ENCODE data around the gene C20orf96.
A peak's percentile ranks its signal among the peaks of the same experiment; 100 is the strongest.

C20orf96 gene

GRCh38 chr20:329851-330232 is 39.3 kb upstream of the C20orf96 start:
- Histone ChIP-seq H3K27me3 (ENCODE audit: insufficient read depth, low read length) (no peaks in the 10 kb centered on the region), H4K91ac (ENCODE audit: low read depth, low read length) (no peak overlapping the region), H2BK120ac (ENCODE audit: insufficient read depth, low read length, poor library complexity) (no peak overlapping the region), H2AFZ (ENCODE audit: insufficient read depth, low read length, poor library complexity) (no peak overlapping the region), H3K79me2 (ENCODE audit: control insufficient read depth, insufficient read depth, low read length, poor library complexity) (peaks cover 10% of the 10 kb centered on the region), H3K4me2 (ENCODE audit: low read length) (no peak overlapping the region), H3K27ac (ENCODE audit: low read depth, low read length) (no peak overlapping the region), H3K9ac (ENCODE audit: low read length) (no peak overlapping the region), H4K8ac (ENCODE audit: low read depth, low read length) (no peak overlapping the region), H4K12ac (ENCODE audit: low read depth, low read length) (no peak overlapping the region), H2BK12ac (ENCODE audit: low read length) (no peak overlapping the region), H3K18ac (ENCODE audit: low read length) (no peak overlapping the region), H3K79me1 (ENCODE audit: low read length) (peaks cover 17% of the 10 kb centered on the region), H2AK5ac (ENCODE audit: low read length) (no peak overlapping the region), H3K36me3 (ENCODE audit: control insufficient read depth in 1 of 2, insufficient read depth in 2 of 2, low read length in 2 of 2) (peaks cover 0 to 2% of the 10 kb centered on the region in 2 experiments), H2BK5ac (ENCODE audit: low read depth, low read length, poor library complexity) (no peak overlapping the region), H3K14ac (ENCODE audit: low read length) (no peak overlapping the region), H3K23ac (ENCODE audit: low read length) (no peak overlapping the region), H3K4me3 (ENCODE audit: low read depth, low read length) (no peak overlapping the region), H3K9me3 (ENCODE audit: insufficient read depth, low read depth, low read length) (no peaks in the 10 kb centered on the region), H3K4ac (ENCODE audit: low read depth, low read length) (no peak overlapping the region), H3K4me1 (ENCODE audit: control insufficient read depth in 1 of 2, insufficient read depth in 2 of 2, low read length in 2 of 2) (peaks cover 0 to 4% of the 10 kb centered on the region in 2 experiments)
- no peak for DNase-seq
- WGBS (ENCODE audit: extremely low coverage, insufficient coverage, insufficient read length), result no CpG with 5 or more reads among the region's 4 CpGs

- no peak overlapping the region for H3K27ac ChIP-seq (ENCODE audit: low read depth, low read length)
- H3K4ac ChIP-seq (ENCODE audit: low read depth, low read length), result no peak overlapping the region
- H3K4me3 ChIP-seq (ENCODE audit: low read depth, low read length), result no peak overlapping the region
- peaks cover 19% of the 10 kb centered on the region for H3K79me1 ChIP-seq (ENCODE audit: low read length)
- H3K23ac ChIP-seq (ENCODE audit: low read length), result no peak overlapping the region
- no peaks in the 10 kb centered on the region for H3K27me3 ChIP-seq (ENCODE audit: insufficient read depth, low read length)
- no peak for DNase-seq
- H4K12ac ChIP-seq (ENCODE audit: low read depth, low read length), result no peak overlapping the region
- H3K36me3 ChIP-seq (ENCODE audit: control insufficient read depth in 1 of 2, insufficient read depth in 2 of 2, low read length in 2 of 2), result peaks cover 0 to 2% of the 10 kb centered on the region in 2 experiments
- peaks cover 10% of the 10 kb centered on the region for H3K79me2 ChIP-seq (ENCODE audit: control insufficient read depth, insufficient read depth, low read length, poor library complexity)
- H2AK5ac ChIP-seq (ENCODE audit: low read length), result no peak overlapping the region
- no peak overlapping the region for H3K18ac ChIP-seq (ENCODE audit: low read length)
- H4K8ac ChIP-seq (ENCODE audit: low read depth, low read length), result no peak overlapping the region
- no peak overlapping the region for H2AFZ ChIP-seq (ENCODE audit: insufficient read depth, low read length, poor library complexity)
- H4K91ac ChIP-seq (ENCODE audit: low read depth, low read length), result no peak overlapping the region
- H3K9me3 ChIP-seq (ENCODE audit: insufficient read depth, low read depth, low read length), result no peaks in the 10 kb centered on the region
- peak overlapping the region; percentile 36 for H3K9ac ChIP-seq (ENCODE audit: low read length)
- H2BK12ac ChIP-seq (ENCODE audit: low read length), result no peak overlapping the region
- H3K4me1 ChIP-seq (ENCODE audit: control insufficient read depth in 1 of 2, insufficient read depth in 2 of 2, low read length in 2 of 2), result peaks cover 0 to 6% of the 10 kb centered on the region in 2 experiments
- no peak overlapping the region for H3K4me2 ChIP-seq (ENCODE audit: low read length)
- no CpG with 5 or more reads among the region's 7 CpGs for WGBS (ENCODE audit: extremely low coverage, insufficient coverage, insufficient read length)
- H3K14ac ChIP-seq (ENCODE audit: low read length), result no peak overlapping the region
- no peak overlapping the region for H2BK5ac ChIP-seq (ENCODE audit: low read depth, low read length, poor library complexity)
- H2BK120ac ChIP-seq (ENCODE audit: insufficient read depth, low read length, poor library complexity), result no peak overlapping the region
These were observed 38.6 kb upstream of the C20orf96 start for GRCh38 chr20:328975-329695.

DNA sequence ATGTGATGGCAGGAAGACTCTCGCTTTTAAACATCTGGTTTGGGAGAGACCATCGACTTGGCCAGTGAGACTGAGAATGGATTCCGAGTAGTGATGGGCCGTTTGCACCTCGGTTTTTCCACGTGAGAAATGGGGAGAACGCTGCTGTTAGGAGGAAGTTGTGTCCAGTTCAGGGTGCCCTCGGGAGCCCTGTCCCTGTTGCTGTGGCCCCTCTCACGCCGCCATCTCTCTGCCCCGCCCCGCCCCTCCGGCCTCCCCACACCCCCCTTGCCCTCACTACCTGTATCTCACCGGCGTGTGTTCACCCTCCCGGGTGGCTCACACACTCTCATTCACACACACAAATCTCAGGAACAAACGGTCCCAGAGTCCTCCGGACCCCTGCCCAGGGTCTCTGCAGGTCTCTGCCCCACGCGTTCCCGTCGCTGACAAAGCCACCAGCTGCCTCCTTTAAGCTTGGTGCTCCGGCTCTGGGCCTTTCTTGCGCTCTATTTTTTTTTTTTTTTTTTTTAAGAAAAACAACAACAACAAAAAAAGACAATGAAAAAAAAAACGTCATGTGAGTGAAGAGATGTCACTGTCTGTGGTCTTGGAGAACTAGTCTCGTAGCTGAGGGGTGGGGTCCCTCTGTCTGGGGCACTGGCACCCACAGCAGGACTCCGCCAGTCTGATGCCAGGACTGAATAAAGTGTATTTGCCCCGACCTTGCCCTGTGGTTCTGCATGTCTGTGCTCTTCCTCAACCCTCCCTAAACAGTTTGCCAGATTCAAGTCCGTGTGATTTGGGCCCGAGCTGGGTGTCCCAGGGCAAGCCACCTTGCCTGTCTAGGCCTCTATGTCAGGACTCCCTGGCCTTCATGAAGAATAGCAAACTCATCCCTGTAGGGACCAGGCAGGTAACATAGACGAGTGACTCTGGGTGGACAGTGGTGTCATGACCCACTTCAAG is 37.8 kb upstream of the C20orf96 start:
- peak overlapping the region; percentile 77 for H3K4me3 ChIP-seq (ENCODE audit: low read depth, low read length)
- no peak overlapping the region for H3K23ac ChIP-seq (ENCODE audit: low read length)
- H4K12ac ChIP-seq (ENCODE audit: low read depth, low read length), result no peak overlapping the region
- H4K8ac ChIP-seq (ENCODE audit: low read depth, low read length), result no peak overlapping the region
- no peaks in the 10 kb centered on the region for H3K9me3 ChIP-seq (ENCODE audit: insufficient read depth, low read depth, low read length)
- no peak overlapping the region for H2BK12ac ChIP-seq (ENCODE audit: low read length)
- no peaks in the 10 kb centered on the region for H3K27me3 ChIP-seq (ENCODE audit: insufficient read depth, low read length)
- no peak overlapping the region for H2BK5ac ChIP-seq (ENCODE audit: low read depth, low read length, poor library complexity)
- peak overlapping the region; percentile 36 for H3K9ac ChIP-seq (ENCODE audit: low read length)
- no peak overlapping the region for H2AK5ac ChIP-seq (ENCODE audit: low read length)
- WGBS (ENCODE audit: extremely low coverage, insufficient coverage, insufficient read length), result no CpG with 5 or more reads among the region's 31 CpGs
- H3K27ac ChIP-seq (ENCODE audit: low read depth, low read length), result no peak overlapping the region
- H3K18ac ChIP-seq (ENCODE audit: low read length), result no peak overlapping the region
- H3K36me3 ChIP-seq (ENCODE audit: control insufficient read depth in 1 of 2, insufficient read depth in 2 of 2, low read length in 2 of 2), result peaks cover 0 to 2% of the 10 kb centered on the region in 2 experiments
- peaks cover 19% of the 10 kb centered on the region for H3K79me1 ChIP-seq (ENCODE audit: low read length)
- H4K91ac ChIP-seq (ENCODE audit: low read depth, low read length), result no peak overlapping the region
- H3K14ac ChIP-seq (ENCODE audit: low read length), result no peak overlapping the region
- H3K4ac ChIP-seq (ENCODE audit: low read depth, low read length), result no peak overlapping the region
- peaks cover 0 to 9% of the 10 kb centered on the region in 2 experiments for H3K4me1 ChIP-seq (ENCODE audit: control insufficient read depth in 1 of 2, insufficient read depth in 2 of 2, low read length in 2 of 2)
- DNase-seq, result no peak
- peak overlapping the region; percentile 82 for H3K4me2 ChIP-seq (ENCODE audit: low read length)
- no peak overlapping the region for H2AFZ ChIP-seq (ENCODE audit: insufficient read depth, low read length, poor library complexity)
- H3K79me2 ChIP-seq (ENCODE audit: control insufficient read depth, insufficient read depth, low read length, poor library complexity), result peaks cover 10% of the 10 kb centered on the region
- no peak overlapping the region for H2BK120ac ChIP-seq (ENCODE audit: insufficient read depth, low read length, poor library complexity)

GRCh38 chr20:327186-328026 is 36.9 kb upstream of the C20orf96 start:
- Histone ChIP-seq H3K4me3 (ENCODE audit: low read depth, low read length) (peak overlapping the region; percentile 77), H3K4ac (ENCODE audit: low read depth, low read length) (peak overlapping the region; percentile 9), H3K27ac (ENCODE audit: low read depth, low read length) (no peak overlapping the region), H3K4me2 (ENCODE audit: low read length) (peak overlapping the region; percentile 82), H3K23ac (ENCODE audit: low read length) (no peak overlapping the region), H3K9ac (ENCODE audit: low read length) (peak overlapping the region; percentile 57), H2BK120ac (ENCODE audit: insufficient read depth, low read length, poor library complexity) (peak overlapping the region; percentile 35), H3K14ac (ENCODE audit: low read length) (peak overlapping the region; percentile 54), H2BK5ac (ENCODE audit: low read depth, low read length, poor library complexity) (no peak overlapping the region), H2BK12ac (ENCODE audit: low read length) (peak overlapping the region; percentile 28), H3K27me3 (ENCODE audit: insufficient read depth, low read length) (no peaks in the 10 kb centered on the region), H2AFZ (ENCODE audit: insufficient read depth, low read length, poor library complexity) (no peak overlapping the region), H3K9me3 (ENCODE audit: insufficient read depth, low read depth, low read length) (no peaks in the 10 kb centered on the region), H4K91ac (ENCODE audit: low read depth, low read length) (no peak overlapping the region), H4K8ac (ENCODE audit: low read depth, low read length) (peak overlapping the region; percentile 52), H3K79me1 (ENCODE audit: low read length) (peaks cover 19% of the 10 kb centered on the region), H3K4me1 (ENCODE audit: control insufficient read depth in 1 of 2, insufficient read depth in 2 of 2, low read length in 2 of 2) (peaks cover 0 to 9% of the 10 kb centered on the region in 2 experiments), H4K12ac (ENCODE audit: low read depth, low read length) (no peak overlapping the region), H3K79me2 (ENCODE audit: control insufficient read depth, insufficient read depth, low read length, poor library complexity) (peaks cover 10% of the 10 kb centered on the region), H3K36me3 (ENCODE audit: control insufficient read depth in 1 of 2, insufficient read depth in 2 of 2, low read length in 2 of 2) (peaks cover 0 to 2% of the 10 kb centered on the region in 2 experiments), H3K18ac (ENCODE audit: low read length) (peak overlapping the region; percentile 23), H2AK5ac (ENCODE audit: low read length) (no peak overlapping the region)
- WGBS (ENCODE audit: extremely low coverage, insufficient coverage, insufficient read length), result no CpG with 5 or more reads among the region's 47 CpGs
- DNase-seq, result peak; percentile 48 to 65

All from trophoblast cell (in vitro differentiated cells and primary cell).